HEK293 (cell line): ENCODE data around the gene GJD3.

Source experiments
- GLI4 ChIP-seq: fragments of 450-650 bp; formaldehyde crosslinking; IDR thresholded peaks from 2 replicates; pipeline ENCODE4 v1.5.1; 2016; ENCODE audit warnings: missing biosample characterization, missing genetic modification characterization
- KLF10 ChIP-seq: fragments of 450-650 bp; IDR thresholded peaks from 2 replicates; pipeline ENCODE4 v1.5.1; 2018; ENCODE audit warnings: missing biosample characterization, mild to moderate bottlenecking, missing genetic modification characterization
- KLF9 ChIP-seq: fragments of 450-650 bp; formaldehyde crosslinking; IDR thresholded peaks from 2 replicates; pipeline ENCODE4 v1.5.1; 2016; ENCODE audit warnings: missing biosample characterization, missing genetic modification characterization, low read depth
- OVOL3 ChIP-seq: fragments of 450-650 bp; formaldehyde crosslinking; IDR thresholded peaks from 2 replicates; pipeline ENCODE4 v1.5.1; 2016; ENCODE audit warnings: missing biosample characterization, missing genetic modification characterization
- WT1 ChIP-seq: fragments of 450-650 bp; formaldehyde crosslinking; IDR thresholded peaks from 2 replicates; pipeline ENCODE4 v1.5.1; 2016; ENCODE audit warnings: missing biosample characterization, missing genetic modification characterization
- YY2 ChIP-seq: fragments of 450-650 bp; formaldehyde crosslinking; IDR thresholded peaks from 2 replicates; pipeline ENCODE4 v1.5.1; 2016; ENCODE audit warnings: missing biosample characterization, missing genetic modification characterization
- ZBTB17 ChIP-seq: fragments of 450-650 bp; formaldehyde crosslinking; IDR thresholded peaks from 2 replicates; pipeline ENCODE4 v1.5.1; 2016; ENCODE audit warnings: missing biosample characterization, missing genetic modification characterization
- ZEB2 ChIP-seq: fragments of 450-650 bp; formaldehyde crosslinking; IDR thresholded peaks from 2 replicates; pipeline ENCODE4 v1.5.1; 2016; ENCODE audit warnings: missing biosample characterization, missing genetic modification characterization
- ZFHX2 ChIP-seq: fragments of 450-650 bp; formaldehyde crosslinking; conservative IDR thresholded peaks from 2 replicates; pipeline ENCODE4 v1.5.1; 2016; ENCODE audit warnings: missing biosample characterization, missing genetic modification characterization
- ZFP41 ChIP-seq: fragments of 450-650 bp; formaldehyde crosslinking; IDR thresholded peaks from 2 replicates; pipeline ENCODE4 v1.5.1; 2016; ENCODE audit warnings: missing biosample characterization, missing genetic modification characterization, borderline replicate concordance
- ZNF155 ChIP-seq: fragments of 450-650 bp; formaldehyde crosslinking; IDR thresholded peaks from 2 replicates; pipeline ENCODE4 v1.5.1; 2016; ENCODE audit warnings: missing biosample characterization, missing genetic modification characterization
- ZNF23 ChIP-seq: fragments of 450-650 bp; formaldehyde crosslinking; IDR thresholded peaks from 2 replicates; pipeline ENCODE4 v1.5.1; 2016; ENCODE audit warnings: missing biosample characterization, missing genetic modification characterization, borderline replicate concordance
- ZNF239 ChIP-seq: fragments of 450-650 bp; formaldehyde crosslinking; IDR thresholded peaks from 2 replicates; pipeline ENCODE4 v1.5.1; 2016; ENCODE audit warnings: missing biosample characterization, missing genetic modification characterization
- ZNF292 ChIP-seq: fragments of 450-650 bp; formaldehyde crosslinking; IDR thresholded peaks from 2 replicates; pipeline ENCODE4 v1.5.1; 2016; ENCODE audit warnings: low read depth, missing biosample characterization, missing genetic modification characterization, borderline replicate concordance
- ZNF324 ChIP-seq: fragments of 450-650 bp; formaldehyde crosslinking; IDR thresholded peaks from 2 replicates; pipeline ENCODE4 v1.5.1; 2016; ENCODE audit warnings: missing biosample characterization, missing genetic modification characterization
- ZNF391 ChIP-seq: fragments of 450-650 bp; formaldehyde crosslinking; IDR thresholded peaks from 2 replicates; pipeline ENCODE4 v1.5.1; 2016; ENCODE audit warnings: low read depth, missing biosample characterization, missing genetic modification characterization, borderline replicate concordance
- ZNF521 ChIP-seq: fragments of 450-650 bp; formaldehyde crosslinking; IDR thresholded peaks from 2 replicates; pipeline ENCODE4 v1.5.1; 2017; ENCODE audit warnings: missing biosample characterization, mild to moderate bottlenecking, missing genetic modification characterization
- ZNF529 ChIP-seq: fragments of 450-650 bp; formaldehyde crosslinking; IDR thresholded peaks from 2 replicates; pipeline ENCODE4 v1.5.1; 2017; ENCODE audit warnings: missing genetic modification characterization, missing biosample characterization; ENCODE audit not compliant: insufficient replicate concordance
- ZNF561 ChIP-seq: fragments of 450-650 bp; IDR thresholded peaks from 2 replicates; pipeline ENCODE4 v1.5.1; 2018; ENCODE audit warnings: missing biosample characterization, missing genetic modification characterization, borderline replicate concordance
- ZNF585B ChIP-seq: fragments of 450-650 bp; formaldehyde crosslinking; IDR thresholded peaks from 2 replicates; pipeline ENCODE4 v1.5.1; 2016; ENCODE audit warnings: missing biosample characterization, missing genetic modification characterization
- ZNF623 ChIP-seq: fragments of 450-650 bp; formaldehyde crosslinking; IDR thresholded peaks from 2 replicates; pipeline ENCODE4 v1.5.1; 2016; ENCODE audit warnings: missing biosample characterization, missing genetic modification characterization
- ZNF654 ChIP-seq: fragments of 450-650 bp; formaldehyde crosslinking; IDR thresholded peaks from 2 replicates; pipeline ENCODE4 v1.5.1; 2016; ENCODE audit warnings: low read depth, missing biosample characterization, missing genetic modification characterization
- ZNF670 ChIP-seq: fragments of 450-650 bp; formaldehyde crosslinking; IDR thresholded peaks from 2 replicates; pipeline ENCODE4 v1.5.1; 2016; ENCODE audit warnings: missing biosample characterization, missing genetic modification characterization, low read depth
- ZNF768 ChIP-seq: fragments of 450-650 bp; formaldehyde crosslinking; IDR thresholded peaks from 2 replicates; pipeline ENCODE4 v1.5.1; 2018; ENCODE audit warnings: missing biosample characterization, mild to moderate bottlenecking, missing genetic modification characterization
- ZNF830 ChIP-seq: fragments of 450-650 bp; IDR thresholded peaks from 2 replicates; pipeline ENCODE4 v1.5.0; 2018; ENCODE audit warnings: missing biosample characterization, missing genetic modification characterization, low read depth, mild to moderate bottlenecking, moderate library complexity
- TF ChIP-seq, protein P1 (sequence below): fragments of 450-650 bp; formaldehyde crosslinking; IDR thresholded peaks from 2 replicates; pipeline ENCODE4 v1.5.1; 2016; ENCODE audit warnings: missing biosample characterization, missing genetic modification characterization
- TF ChIP-seq, protein P2 (sequence below): fragments of 450-650 bp; formaldehyde crosslinking; IDR thresholded peaks from 2 replicates; pipeline ENCODE4 v1.5.1; 2017; ENCODE audit warnings: missing biosample characterization, missing genetic modification characterization
- TF ChIP-seq, protein P3 (sequence below): fragments of 450-650 bp; formaldehyde crosslinking; IDR thresholded peaks from 2 replicates; pipeline ENCODE4 v1.5.1; 2016; ENCODE audit warnings: missing biosample characterization, missing genetic modification characterization
- TF ChIP-seq, protein P4 (sequence below): fragments of 450-650 bp; formaldehyde crosslinking; IDR thresholded peaks from 2 replicates; pipeline ENCODE4 v1.5.1; 2016; ENCODE audit warnings: missing biosample characterization, missing genetic modification characterization
- TF ChIP-seq, protein P5 (sequence below): fragments of 450-650 bp; formaldehyde crosslinking; IDR thresholded peaks from 2 replicates; pipeline ENCODE4 v1.5.1; 2016; ENCODE audit warnings: missing biosample characterization, missing genetic modification characterization

Gene GJD3

DNA sequence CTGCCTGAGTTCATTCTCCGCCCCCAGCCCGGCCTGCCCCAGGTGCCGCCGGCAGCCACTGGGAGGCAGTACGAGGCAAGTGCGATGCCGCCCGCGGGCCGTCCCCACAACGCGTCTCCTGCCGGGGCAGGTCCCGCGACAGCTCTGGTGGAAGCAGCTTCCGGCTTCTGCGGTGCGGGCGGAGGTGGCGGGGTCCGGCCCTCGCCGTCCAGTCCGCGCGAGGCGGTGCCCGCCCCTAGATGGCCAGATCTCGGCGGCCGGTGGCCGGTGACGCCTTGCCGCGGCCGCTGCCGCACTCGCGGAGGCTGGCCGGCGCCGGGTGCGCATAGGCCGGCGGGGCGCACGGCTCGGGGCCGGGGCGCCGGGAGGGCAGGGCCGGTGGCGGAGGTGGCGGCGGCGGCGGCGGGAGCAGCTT lies 1.8 kb downstream of the GJD3 start (continued):
- TF ChIP-seq, protein P1, sequence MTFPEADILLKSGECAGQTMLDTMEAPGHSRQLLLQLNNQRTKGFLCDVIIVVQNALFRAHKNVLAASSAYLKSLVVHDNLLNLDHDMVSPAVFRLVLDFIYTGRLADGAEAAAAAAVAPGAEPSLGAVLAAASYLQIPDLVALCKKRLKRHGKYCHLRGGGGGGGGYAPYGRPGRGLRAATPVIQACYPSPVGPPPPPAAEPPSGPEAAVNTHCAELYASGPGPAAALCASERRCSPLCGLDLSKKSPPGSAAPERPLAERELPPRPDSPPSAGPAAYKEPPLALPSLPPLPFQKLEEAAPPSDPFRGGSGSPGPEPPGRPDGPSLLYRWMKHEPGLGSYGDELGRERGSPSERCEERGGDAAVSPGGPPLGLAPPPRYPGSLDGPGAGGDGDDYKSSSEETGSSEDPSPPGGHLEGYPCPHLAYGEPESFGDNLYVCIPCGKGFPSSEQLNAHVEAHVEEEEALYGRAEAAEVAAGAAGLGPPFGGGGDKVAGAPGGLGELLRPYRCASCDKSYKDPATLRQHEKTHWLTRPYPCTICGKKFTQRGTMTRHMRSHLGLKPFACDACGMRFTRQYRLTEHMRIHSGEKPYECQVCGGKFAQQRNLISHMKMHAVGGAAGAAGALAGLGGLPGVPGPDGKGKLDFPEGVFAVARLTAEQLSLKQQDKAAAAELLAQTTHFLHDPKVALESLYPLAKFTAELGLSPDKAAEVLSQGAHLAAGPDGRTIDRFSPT (tag by site-specific recombination) = peak; percentile 85
- peak; percentile 55; the same call in 1 of the 2 replicates for TF ChIP-seq ZNF391 (tag by site-specific recombination)
- TF ChIP-seq ZNF830 (tag by site-specific recombination) = no peak
- no peak for TF ChIP-seq GLI4 (tag by site-specific recombination)
- TF ChIP-seq ZNF768 (tag by site-specific recombination) = no peak
- no peak for TF ChIP-seq ZNF623 (tag by site-specific recombination)
- TF ChIP-seq ZNF654 (tag by site-specific recombination) = peak; percentile 59
- peak; percentile 75 for TF ChIP-seq ZFHX2 (tag by site-specific recombination)
- no peak for TF ChIP-seq ZNF23 (tag by site-specific recombination)
- TF ChIP-seq OVOL3 (tag by site-specific recombination) = no peak
- no peak for TF ChIP-seq WT1 (tag by site-specific recombination)
- TF ChIP-seq ZNF585B (tag by site-specific recombination) = no peak
- no peak; the same call in 1 of the 2 replicates for TF ChIP-seq KLF10 (tag by site-specific recombination)
- TF ChIP-seq, protein P2, sequence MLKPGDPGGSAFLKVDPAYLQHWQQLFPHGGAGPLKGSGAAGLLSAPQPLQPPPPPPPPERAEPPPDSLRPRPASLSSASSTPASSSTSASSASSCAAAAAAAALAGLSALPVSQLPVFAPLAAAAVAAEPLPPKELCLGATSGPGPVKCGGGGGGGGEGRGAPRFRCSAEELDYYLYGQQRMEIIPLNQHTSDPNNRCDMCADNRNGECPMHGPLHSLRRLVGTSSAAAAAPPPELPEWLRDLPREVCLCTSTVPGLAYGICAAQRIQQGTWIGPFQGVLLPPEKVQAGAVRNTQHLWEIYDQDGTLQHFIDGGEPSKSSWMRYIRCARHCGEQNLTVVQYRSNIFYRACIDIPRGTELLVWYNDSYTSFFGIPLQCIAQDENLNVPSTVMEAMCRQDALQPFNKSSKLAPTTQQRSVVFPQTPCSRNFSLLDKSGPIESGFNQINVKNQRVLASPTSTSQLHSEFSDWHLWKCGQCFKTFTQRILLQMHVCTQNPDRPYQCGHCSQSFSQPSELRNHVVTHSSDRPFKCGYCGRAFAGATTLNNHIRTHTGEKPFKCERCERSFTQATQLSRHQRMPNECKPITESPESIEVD (tag by site-specific recombination) = no peak
- TF ChIP-seq, protein P3, sequence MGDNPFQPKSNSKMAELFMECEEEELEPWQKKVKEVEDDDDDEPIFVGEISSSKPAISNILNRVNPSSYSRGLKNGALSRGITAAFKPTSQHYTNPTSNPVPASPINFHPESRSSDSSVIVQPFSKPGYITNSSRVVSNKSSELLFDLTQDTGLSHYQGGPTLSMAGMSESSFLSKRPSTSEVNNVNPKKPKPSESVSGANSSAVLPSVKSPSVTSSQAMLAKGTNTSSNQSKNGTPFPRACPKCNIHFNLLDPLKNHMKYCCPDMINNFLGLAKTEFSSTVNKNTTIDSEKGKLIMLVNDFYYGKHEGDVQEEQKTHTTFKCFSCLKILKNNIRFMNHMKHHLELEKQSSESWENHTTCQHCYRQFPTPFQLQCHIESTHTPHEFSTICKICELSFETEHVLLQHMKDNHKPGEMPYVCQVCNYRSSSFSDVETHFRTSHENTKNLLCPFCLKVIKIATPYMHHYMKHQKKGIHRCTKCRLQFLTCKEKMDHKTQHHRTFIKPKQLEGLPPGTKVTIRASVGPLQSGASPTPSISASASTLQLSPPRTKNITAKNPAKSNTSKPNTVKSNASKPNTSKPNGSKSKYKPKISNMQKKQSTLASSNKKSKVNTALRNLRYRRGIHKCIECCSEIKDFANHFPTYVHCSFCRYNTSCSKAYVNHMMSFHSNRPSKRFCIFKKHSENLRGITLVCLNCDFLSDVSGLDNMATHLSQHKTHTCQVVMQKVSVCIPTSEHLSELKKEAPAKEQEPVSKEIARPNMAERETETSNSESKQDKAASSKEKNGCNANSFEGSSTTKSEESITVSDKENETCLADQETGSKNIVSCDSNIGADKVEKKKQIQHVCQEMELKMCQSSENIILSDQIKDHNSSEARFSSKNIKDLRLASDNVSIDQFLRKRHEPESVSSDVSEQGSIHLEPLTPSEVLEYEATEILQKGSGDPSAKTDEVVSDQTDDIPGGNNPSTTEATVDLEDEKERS (tag by site-specific recombination) = no peak
- no peak for TF ChIP-seq ZNF521
- TF ChIP-seq ZBTB17 (tag by site-specific recombination) = 0 out of 2 replicates have a peak, but pooled peaks have one; percentile 43
- no peak for TF ChIP-seq ZNF155
- no peak for TF ChIP-seq ZNF324 (tag by site-specific recombination)
- no peak for TF ChIP-seq ZNF670 (tag by site-specific recombination)
- TF ChIP-seq ZNF292 = no peak
- no peak for TF ChIP-seq ZFP41 (tag by site-specific recombination)
- no peak for TF ChIP-seq ZNF239 (tag by site-specific recombination)
- 0 out of 2 replicates have a peak, but pooled peaks have one; percentile 38 for TF ChIP-seq KLF9 (tag by site-specific recombination)
- TF ChIP-seq, protein P4, sequence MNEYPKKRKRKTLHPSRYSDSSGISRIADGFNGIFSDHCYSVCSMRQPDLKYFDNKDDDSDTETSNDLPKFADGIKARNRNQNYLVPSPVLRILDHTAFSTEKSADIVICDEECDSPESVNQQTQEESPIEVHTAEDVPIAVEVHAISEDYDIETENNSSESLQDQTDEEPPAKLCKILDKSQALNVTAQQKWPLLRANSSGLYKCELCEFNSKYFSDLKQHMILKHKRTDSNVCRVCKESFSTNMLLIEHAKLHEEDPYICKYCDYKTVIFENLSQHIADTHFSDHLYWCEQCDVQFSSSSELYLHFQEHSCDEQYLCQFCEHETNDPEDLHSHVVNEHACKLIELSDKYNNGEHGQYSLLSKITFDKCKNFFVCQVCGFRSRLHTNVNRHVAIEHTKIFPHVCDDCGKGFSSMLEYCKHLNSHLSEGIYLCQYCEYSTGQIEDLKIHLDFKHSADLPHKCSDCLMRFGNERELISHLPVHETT = no peak
- no peak for TF ChIP-seq ZNF529 (tag by site-specific recombination)
- TF ChIP-seq, protein P5, sequence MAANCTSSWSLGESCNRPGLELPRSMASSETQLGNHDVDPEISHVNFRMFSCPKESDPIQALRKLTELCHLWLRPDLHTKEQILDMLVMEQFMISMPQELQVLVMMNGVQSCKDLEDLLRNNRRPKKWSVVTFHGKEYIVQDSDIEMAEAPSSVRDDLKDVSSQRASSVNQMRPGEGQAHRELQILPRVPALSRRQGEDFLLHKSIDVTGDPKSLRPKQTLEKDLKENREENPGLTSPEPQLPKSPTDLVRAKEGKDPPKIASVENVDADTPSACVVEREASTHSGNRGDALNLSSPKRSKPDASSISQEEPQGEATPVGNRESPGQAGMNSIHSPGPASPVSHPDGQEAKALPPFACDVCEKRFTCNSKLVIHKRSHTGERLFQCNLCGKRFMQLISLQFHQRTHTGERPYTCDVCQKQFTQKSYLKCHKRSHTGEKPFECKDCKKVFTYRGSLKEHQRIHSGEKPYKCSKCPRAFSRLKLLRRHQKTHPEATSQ (tag by site-specific recombination) = no peak
- TF ChIP-seq YY2 = no peak
- TF ChIP-seq ZNF561 = peak; percentile 84
- TF ChIP-seq ZEB2 (tag by site-specific recombination) = peak; percentile 74; the same call in 1 of the 2 replicates
